NCI-H748 treated with DMSO at 0.1 percent for 48 hours (cell line): ENCODE data around the gene ZNF445.
"Not testable (repeated sequence)": the region's sequence is repeated elsewhere in the genome, so short reads cannot be mapped to it uniquely, and the experiment has no call there.

Source experiments
- DNase-seq: peaks from one replicate; lab custom pipeline; 2025; lab: John Stamatoyannopoulos, UW

Gene ZNF445

GRCh38 chr3:44398853-44399252 lies 78.6 kb downstream of the ZNF445 start:
- no peak for DNase-seq

GRCh38 chr3:44398271-44398670 lies 79.2 kb downstream of the ZNF445 start:
- DNase-seq = not testable (repeated sequence)

- DNase-seq = no peak
Measured at GRCh38 chr3:44396200-44397171, 81.0 kb downstream of the ZNF445 start.

GRCh38 chr3:44395714-44396113 lies 81.8 kb downstream of the ZNF445 start:
- no peak for DNase-seq

- DNase-seq = no peak
Measured at GRCh38 chr3:44392489-44392888, 85.0 kb downstream of the ZNF445 start.

- no peak for DNase-seq
Measured at GRCh38 chr3:44387404-44387803, 90.1 kb downstream of the ZNF445 start.
